Ovary (tissue), 9 donors: ENCODE results near the gene PPP1R1B. TPM values are rescaled to one million over a fixed set of nuclear protein-coding genes. Genes with fewer than 3 reads are reported as not detected.

Source experiments
- DNase-seq, 5 donors: peaks; one replicate each; pipeline ENCODE4 v3.0.0-alpha.2; 2019 to 2020
- H3K27ac ChIP-seq, 2 donors: fragments of 200-600 bp; one replicate each; pipeline versions ENCODE4 v1.5.1 to v1.8.0; 2019 to 2022
- H3K27me3 ChIP-seq: fragments of 200-600 bp; one replicate; pipeline ENCODE4 v1.8.0; 2022
- H3K36me3 ChIP-seq: fragments of 200-600 bp; sonication (generic); one replicate; pipeline ENCODE4 v1.5.1; 2019
- H3K4me1 ChIP-seq: one replicate; pipeline ENCODE4 v1.8.1; 2013; ENCODE audit warnings: mild to moderate bottlenecking, moderate library complexity; ENCODE audit not compliant: insufficient read depth
- H3K4me3 ChIP-seq: fragments of 200-600 bp; sonication (generic); one replicate; pipeline ENCODE4 v1.5.1; 2017
- H3K9me3 ChIP-seq, 2 donors: fragments of 200-600 bp in 1 of 2; sonication (generic) in 1 of 2; one replicate each; pipeline versions ENCODE4 v1.5.1 to v1.8.1; 2013 to 2019; ENCODE audit warnings: mild to moderate bottlenecking in 1 of 2, moderate library complexity in 1 of 2
- EP300 ChIP-seq: sonication (generic); formaldehyde crosslinking; IDR thresholded peaks from one replicate; pipeline ENCODE4 v1.6.1; 2017; ENCODE audit warnings: antibody characterized with exemption
- POLR2A ChIP-seq: fragments of 450-650 bp; IDR thresholded peaks from one replicate; pipeline ENCODE4 v1.6.1; 2017; ENCODE audit warnings: antibody characterized with exemption, mild to moderate bottlenecking, moderate library complexity
- WGBS, 3 donors: extraction: QIAGEN DNeasy Blood & Tissue Kit in 1 of 3; methylation state at CpG; one replicate each; pipeline versions ENCODE4 v1.1.5 to v1.1.7; 2013 to 2017; 5-methylcytosine and 5-hydroxymethylcytosine counted together
- intact Hi-C, 4 donors: fragments of 100-400 bp; cut with DNase I; formaldehyde crosslinking; loops; one replicate each; pipeline versions ENCODE4 v1.11.0 to v1.15.1; 2022 to 2023
- polyA plus RNA-seq, 2 donors: library from polyadenylated mRNA; stranded (reverse); fragments of 200-250 nt in 1 of 2; fragments of 350-450 nt in 1 of 2; fragmentation: Illumina TruSeq in 1 of 2; extraction: RNeasy Lipid Tissue Mini Kit (QIAGEN cat#74804) in 1 of 2; gene quantifications; one replicate each; pipeline ENCODE4 v1.2.3, GENCODE V29; 2013 to 2014
- total RNA-seq, 7 donors: library from RNA; depleted of rRNA in 2 of 7; stranded (reverse); fragments of >200 nt in 2 of 7; fragmentation: NEBNext Ultra II Directional in 3 of 7; extraction: Animal tissue kit (Norgen Biotek cat#: 25700) in 3 of 7; gene quantifications; one replicate each; pipeline versions ENCODE4 v1.1.0 to v1.2.4, GENCODE V29; 2016 to 2023
- TF ChIP-seq, protein P1 (sequence below), 3 donors: fragments of 450-650 bp in 2 of 3; fragments of 200-600 bp in 1 of 3; IDR thresholded peaks; one replicate each; pipeline versions ENCODE4 v1.5.1 to v1.8.0; 2016 to 2022; ENCODE audit warnings: antibody characterized with exemption in 3 of 3, mild to moderate bottlenecking in 1 of 3
- donor health status: DM: no; HTN: no; CAD: no; lungs with moderate emphysema.
- donor health status: DM: no; HTN: no; CAD: no.
- donor health status: Bipolar disorder and iron deficiency.
- donor health status: DM: yes; HTN: yes; CAD: no.
- donor health status: DM: no; HTN: no; CAD: no.
- donor health status: DM: yes; HTN: yes; CAD: no.

The PPP1R1B gene
- total and polyA plus RNA-seq, 9 donors, result 0.43 to 23.0 (median 10.1) TPM

DNA sequence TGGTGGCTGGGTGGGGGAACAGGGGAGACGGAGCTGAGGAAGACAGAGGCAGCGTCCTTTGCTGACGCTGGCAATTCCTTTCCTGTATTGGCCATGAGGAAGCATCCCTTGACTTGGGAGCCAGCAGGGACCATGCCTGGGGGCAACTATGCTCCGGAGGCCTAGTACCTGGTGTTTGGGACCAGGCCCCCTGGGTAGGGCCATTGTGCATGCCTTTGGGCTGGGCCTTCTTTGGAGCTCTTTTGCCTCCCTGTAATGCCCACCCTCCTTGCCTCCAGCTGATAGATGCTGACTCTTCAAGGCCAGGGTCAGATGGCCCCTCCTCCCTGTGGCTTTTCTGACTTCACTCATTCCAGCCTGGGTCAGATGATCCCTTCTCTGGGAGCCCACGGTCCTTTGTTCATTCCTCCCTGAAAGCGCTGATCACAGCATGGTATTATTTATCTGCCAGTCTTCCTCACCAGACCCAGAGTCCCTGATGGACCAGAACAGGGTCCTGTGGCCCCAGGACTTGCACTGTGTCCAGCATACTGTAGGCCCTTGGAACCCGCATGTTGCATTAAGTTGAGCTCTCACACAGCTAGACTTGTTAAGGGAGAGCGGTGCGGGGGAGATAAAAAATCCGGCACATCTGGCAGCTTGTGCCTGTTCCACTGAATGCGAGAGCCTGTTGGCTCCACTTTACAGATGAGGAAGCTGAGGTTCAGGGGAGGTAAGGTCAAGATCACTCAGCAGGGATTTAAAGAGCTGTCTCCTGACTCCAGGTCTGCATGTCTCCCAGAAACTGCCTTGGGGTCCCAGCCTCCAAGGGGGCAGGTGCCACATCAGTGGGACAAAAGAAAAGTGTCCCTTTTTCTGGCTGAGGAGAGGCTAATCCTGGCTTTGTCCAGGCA, 13.1 kb downstream of the PPP1R1B start:
- TF ChIP-seq, protein P1, sequence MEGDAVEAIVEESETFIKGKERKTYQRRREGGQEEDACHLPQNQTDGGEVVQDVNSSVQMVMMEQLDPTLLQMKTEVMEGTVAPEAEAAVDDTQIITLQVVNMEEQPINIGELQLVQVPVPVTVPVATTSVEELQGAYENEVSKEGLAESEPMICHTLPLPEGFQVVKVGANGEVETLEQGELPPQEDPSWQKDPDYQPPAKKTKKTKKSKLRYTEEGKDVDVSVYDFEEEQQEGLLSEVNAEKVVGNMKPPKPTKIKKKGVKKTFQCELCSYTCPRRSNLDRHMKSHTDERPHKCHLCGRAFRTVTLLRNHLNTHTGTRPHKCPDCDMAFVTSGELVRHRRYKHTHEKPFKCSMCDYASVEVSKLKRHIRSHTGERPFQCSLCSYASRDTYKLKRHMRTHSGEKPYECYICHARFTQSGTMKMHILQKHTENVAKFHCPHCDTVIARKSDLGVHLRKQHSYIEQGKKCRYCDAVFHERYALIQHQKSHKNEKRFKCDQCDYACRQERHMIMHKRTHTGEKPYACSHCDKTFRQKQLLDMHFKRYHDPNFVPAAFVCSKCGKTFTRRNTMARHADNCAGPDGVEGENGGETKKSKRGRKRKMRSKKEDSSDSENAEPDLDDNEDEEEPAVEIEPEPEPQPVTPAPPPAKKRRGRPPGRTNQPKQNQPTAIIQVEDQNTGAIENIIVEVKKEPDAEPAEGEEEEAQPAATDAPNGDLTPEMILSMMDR (IDR thresholded peaks at IDR 0.05), result no peak
- TF ChIP-seq EP300, result no peak
- TF ChIP-seq POLR2A, result no peak
- H3K36me3 ChIP-seq, result no peaks in the 10 kb centered on the region
- no peaks in the 10 kb centered on the region for H3K27me3 ChIP-seq
- 77 to 82% (median 80%) methylated on average over 11 of the region's 11 CpGs for WGBS, 3 donors
- peaks cover 14% of the 10 kb centered on the region for H3K4me1 ChIP-seq
- intact Hi-C loops, result no loop called here
- H3K9me3 ChIP-seq, result no peaks in the 10 kb centered on the region
- H3K4me3 ChIP-seq, result no peak overlapping the region
- DNase-seq, result no peak
- H3K27ac ChIP-seq, result no peak overlapping the region

DNA sequence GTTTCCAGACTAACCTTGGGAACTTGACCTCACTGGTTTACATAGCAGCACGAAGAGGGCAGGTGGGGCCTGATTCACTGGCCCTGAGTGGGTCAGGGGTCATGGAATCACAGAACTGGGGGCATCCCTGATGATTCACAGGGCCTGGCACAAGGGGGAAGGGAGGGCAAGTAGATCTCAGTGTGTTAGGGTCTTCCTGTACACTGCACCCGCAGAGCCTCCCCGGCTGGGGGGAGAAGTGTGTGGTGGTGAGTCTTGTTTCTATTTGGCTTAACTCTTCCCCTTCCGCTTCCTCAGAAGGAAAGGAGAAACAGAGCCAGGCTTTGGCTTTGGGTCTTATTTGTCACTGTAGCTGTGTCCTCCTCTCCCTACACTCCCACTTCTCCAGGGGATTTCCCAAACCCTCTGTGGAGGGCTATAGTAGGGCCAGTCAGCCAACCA, 13.9 kb downstream of the PPP1R1B start:
- H3K27me3 ChIP-seq, result no peaks in the 10 kb centered on the region
- DNase-seq, result no peak
- H3K4me3 ChIP-seq, result no peak overlapping the region
- H3K9me3 ChIP-seq, result no peaks in the 10 kb centered on the region
- no peak overlapping the region for H3K27ac ChIP-seq
- H3K4me1 ChIP-seq, result peaks cover 14% of the 10 kb centered on the region
- H3K36me3 ChIP-seq, result no peaks in the 10 kb centered on the region
- intact Hi-C loops, result no loop called here
- WGBS, 3 donors, result 30 to 42% (median 35%) methylated on average over 4 of the region's 4 CpGs
- TF ChIP-seq POLR2A (no peak), EP300 (no peak)
- TF ChIP-seq, protein P1 (IDR thresholded peaks at IDR 0.05), result no peak

DNA sequence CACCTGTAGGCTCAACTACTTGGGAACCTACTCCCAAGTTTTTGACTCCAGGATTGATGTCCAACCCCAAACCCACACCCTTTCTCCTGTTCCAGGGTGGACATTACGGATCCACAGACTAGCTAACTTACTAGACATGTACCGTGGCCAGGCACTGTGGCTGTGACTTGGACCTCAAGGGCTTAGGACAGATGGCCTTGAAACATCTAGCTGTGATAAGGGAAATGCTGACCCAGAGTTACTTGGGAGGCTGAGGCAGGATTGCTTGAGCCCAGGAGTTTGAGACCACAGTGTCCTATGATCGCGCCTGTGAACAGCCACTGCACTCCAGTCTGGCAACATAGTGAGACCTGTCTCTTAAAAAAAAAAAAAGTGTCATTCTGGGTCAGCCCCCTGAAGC, 14.3 kb downstream of the PPP1R1B start:
- TF ChIP-seq POLR2A (no peak), EP300 (no peak)
- TF ChIP-seq, protein P1 (IDR thresholded peaks at IDR 0.05), result no peak
- Histone ChIP-seq H3K9me3 (no peaks in the 10 kb centered on the region), H3K4me1 (peaks cover 14% of the 10 kb centered on the region), H3K4me3 (no peak overlapping the region), H3K27me3 (no peaks in the 10 kb centered on the region), H3K27ac (no peak overlapping the region), H3K36me3 (no peaks in the 10 kb centered on the region)
- intact Hi-C loops, result no loop called here
- WGBS, 3 donors, result 87 to 94% (median 87%) methylated on average over 4 of the region's 4 CpGs
- DNase-seq, result no peak

DNA sequence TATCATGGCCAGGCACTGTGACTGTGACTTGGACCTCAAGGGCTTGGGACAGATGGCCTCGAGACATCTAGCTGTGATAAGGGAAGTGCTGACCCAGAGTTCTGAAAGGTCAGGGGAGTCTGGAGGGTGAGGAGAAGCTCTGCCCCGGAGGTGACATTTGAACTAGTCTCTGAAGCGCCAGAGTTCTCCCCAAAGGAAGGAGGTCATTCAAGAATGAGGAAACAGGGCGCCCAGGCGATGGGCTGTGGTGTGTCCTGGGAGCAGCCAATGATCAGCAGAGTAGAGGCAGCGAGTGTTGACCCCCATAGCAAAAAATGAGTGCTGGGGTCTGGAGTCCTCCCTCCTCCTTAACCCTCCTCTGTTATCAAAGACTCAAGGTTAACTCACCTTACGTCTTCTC, 15.1 kb downstream of the PPP1R1B start:
- no peak overlapping the region for H3K27ac ChIP-seq

More for the DNA sequence above, 15.1 kb downstream of the PPP1R1B start:
- DNase-seq, result no peak
- Histone ChIP-seq H3K9me3 (no peaks in the 10 kb centered on the region), H3K27me3 (no peaks in the 10 kb centered on the region), H3K36me3 (no peaks in the 10 kb centered on the region), H3K4me3 (no peak overlapping the region), H3K4me1 (peaks cover 14% of the 10 kb centered on the region)
- intact Hi-C loops, result no loop called here
- TF ChIP-seq EP300 (no peak), POLR2A (no peak)
- TF ChIP-seq, protein P1 (IDR thresholded peaks at IDR 0.05), result no peak
- 75 to 80% (median 78%) methylated on average over 7 of the region's 7 CpGs for WGBS, 3 donors
